Ishikawa (cell line): ENCODE results near the gene CCL4L2.
"Not testable (repeated sequence)": the region's sequence is repeated elsewhere in the genome, so short reads cannot be mapped to it uniquely, and the experiment has no call there.

Source experiments
- CEBPB ChIP-seq: IDR thresholded peaks from 2 replicates; pipeline ENCODE4 v1.6.1; 2012
- CREB1 ChIP-seq: IDR thresholded peaks from 2 replicates; pipeline ENCODE4 v1.6.1; 2012; ENCODE audit warnings: low read depth
- EGR1 ChIP-seq: IDR thresholded peaks from 2 replicates; pipeline ENCODE4 v1.6.1; 2012
- EP300 ChIP-seq: IDR thresholded peaks from 2 replicates; pipeline ENCODE4 v1.6.1; 2012; ENCODE audit warnings: borderline replicate concordance
- FOXM1 ChIP-seq: IDR thresholded peaks from 2 replicates; pipeline ENCODE4 v1.6.1; 2012; ENCODE audit warnings: low read depth, borderline replicate concordance
- NFIC ChIP-seq: IDR thresholded peaks from 2 replicates; pipeline ENCODE4 v1.6.1; 2012
- TAF1 ChIP-seq: IDR thresholded peaks from 2 replicates; pipeline ENCODE4 v1.6.1; 2012; ENCODE audit warnings: low read depth, mild to moderate bottlenecking
- TCF12 ChIP-seq: IDR thresholded peaks from 2 replicates; pipeline ENCODE4 v1.6.1; 2012; ENCODE audit warnings: low read depth
- TEAD4 ChIP-seq: IDR thresholded peaks from 2 replicates; pipeline ENCODE4 v1.6.1; 2012
- YY1 ChIP-seq: IDR thresholded peaks from 2 replicates; pipeline ENCODE4 v1.6.1; 2012; ENCODE audit warnings: low read depth
- ZBTB7A ChIP-seq: IDR thresholded peaks from 2 replicates; pipeline ENCODE4 v1.6.1; 2012; ENCODE audit warnings: low read depth
- TF ChIP-seq, protein P1 (sequence below): IDR thresholded peaks from 2 replicates; pipeline ENCODE4 v1.6.1; 2012
- TF ChIP-seq, protein P2 (sequence below): IDR thresholded peaks from 2 replicates; pipeline ENCODE4 v1.6.1; 2012; ENCODE audit warnings: low read depth, mild to moderate bottlenecking
- TF ChIP-seq, protein P3 (sequence below): IDR thresholded peaks from 2 replicates; pipeline ENCODE4 v1.6.1; 2012

Gene CCL4L2

DNA sequence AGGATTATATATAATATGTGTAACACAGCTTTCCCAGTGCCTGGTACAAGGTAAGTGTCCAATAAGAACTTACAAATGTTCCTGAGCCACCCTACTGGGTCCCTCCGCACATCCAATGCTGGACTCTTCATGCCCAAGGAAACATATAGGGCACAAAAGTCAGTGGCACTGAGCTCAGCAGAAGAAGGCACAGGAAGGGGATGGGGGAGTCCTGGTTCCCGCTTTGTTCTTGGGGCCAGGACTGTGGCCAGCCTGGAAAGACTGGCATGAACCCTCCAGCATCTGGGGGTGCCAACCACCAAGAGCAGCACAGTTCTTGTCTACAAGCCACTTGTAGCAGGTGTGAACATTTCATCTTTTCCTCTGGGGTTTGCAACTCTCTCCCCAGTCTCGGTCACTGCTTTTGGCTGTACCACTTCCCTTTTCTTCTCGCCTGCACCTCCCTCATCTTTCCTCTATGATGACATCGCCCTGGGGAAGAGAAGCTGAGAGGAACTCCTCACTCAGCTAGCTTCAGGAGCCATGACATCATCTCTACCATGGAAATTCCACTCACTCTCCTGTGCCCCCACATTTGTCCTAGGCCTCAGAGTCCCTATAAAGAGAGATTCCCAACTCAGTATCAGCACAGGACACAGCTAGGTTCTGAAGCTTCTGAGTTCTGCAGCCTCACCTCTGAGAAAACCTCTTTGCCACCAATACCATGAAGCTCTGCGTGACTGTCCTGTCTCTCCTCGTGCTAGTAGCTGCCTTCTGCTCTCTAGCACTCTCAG, at the start of gene CCL4L2:
TSS of gene CCL4L2 (plus strand) at position 625 of the 773 bp plus-strand sequence.
- TF ChIP-seq TEAD4, EP300: not testable (repeated sequence)
- TF ChIP-seq, protein P1, sequence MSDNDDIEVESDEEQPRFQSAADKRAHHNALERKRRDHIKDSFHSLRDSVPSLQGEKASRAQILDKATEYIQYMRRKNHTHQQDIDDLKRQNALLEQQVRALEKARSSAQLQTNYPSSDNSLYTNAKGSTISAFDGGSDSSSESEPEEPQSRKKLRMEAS = not testable (repeated sequence)

DNA sequence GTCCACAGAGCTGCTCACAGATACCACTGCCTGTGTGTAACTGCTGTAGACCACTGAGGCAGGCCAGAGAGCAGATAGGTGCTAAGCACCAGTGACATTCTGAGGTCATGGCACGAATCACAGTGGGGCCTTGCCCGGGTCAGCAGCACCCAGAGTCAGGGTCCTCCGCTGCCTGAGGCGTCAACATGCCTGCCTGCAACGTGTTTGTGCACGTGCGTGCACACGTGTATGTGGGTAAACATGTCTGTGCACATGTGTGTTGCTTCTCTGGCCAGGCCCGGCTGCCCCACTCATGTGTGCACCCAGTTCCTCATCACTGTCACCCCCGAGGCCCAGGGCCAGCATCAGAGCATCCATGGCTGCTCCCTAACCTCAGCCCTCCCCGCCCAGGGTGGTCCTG, 34.3 kb upstream of the CCL4L2 start, which contains the start of gene TBC1D3B:
TSS of gene TBC1D3B (minus strand) at position 101 of the 400 bp plus-strand sequence. CDS start 1,586 bp downstream, outside the sequence.
- not testable (repeated sequence) for TF ChIP-seq EP300, CREB1, EGR1

DNA sequence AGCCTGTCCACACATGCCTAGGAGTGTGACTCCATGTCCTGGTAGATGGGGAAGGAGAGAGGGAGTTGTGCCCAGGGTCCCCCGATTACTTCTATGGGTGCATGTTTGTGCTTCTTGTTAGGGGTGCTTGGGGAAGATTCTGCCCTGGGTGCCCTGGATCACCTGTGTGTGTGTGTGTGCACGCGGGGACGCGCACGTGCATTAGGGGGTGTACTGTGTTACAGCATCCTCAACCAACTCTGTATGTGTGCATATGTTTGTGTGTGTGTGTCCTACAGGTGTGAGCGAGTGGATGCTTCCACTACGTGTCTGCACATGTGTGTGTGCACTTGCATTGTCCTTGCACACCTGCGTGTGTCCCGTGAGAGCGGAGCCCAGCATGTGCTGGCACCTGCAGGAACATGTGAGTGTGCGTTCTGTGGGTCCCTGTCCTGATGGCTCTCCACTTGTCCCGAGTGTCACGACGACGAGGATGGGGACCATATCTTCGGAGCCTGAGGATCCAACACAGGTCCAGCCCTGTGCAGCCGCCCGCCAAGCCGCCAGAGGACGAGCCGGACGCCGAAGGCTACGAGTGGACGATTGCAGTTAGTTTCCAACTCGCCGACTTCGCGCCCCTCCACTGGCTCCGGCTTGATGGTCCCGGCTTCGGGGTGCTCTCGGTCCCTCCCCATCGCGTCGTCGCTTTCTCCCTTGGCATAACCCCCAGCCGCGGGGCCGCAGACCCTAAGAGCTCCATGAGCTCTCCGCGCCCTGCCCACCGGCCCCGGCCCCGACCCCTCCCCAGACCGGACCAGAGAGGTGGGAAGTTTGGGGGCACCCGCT, 28.5 kb upstream of the CCL4L2 start:
- TF ChIP-seq, protein P1 = 0 out of 2 replicates have a peak, but pooled peaks have one; percentile 5
- no peak for TF ChIP-seq FOXM1

DNA sequence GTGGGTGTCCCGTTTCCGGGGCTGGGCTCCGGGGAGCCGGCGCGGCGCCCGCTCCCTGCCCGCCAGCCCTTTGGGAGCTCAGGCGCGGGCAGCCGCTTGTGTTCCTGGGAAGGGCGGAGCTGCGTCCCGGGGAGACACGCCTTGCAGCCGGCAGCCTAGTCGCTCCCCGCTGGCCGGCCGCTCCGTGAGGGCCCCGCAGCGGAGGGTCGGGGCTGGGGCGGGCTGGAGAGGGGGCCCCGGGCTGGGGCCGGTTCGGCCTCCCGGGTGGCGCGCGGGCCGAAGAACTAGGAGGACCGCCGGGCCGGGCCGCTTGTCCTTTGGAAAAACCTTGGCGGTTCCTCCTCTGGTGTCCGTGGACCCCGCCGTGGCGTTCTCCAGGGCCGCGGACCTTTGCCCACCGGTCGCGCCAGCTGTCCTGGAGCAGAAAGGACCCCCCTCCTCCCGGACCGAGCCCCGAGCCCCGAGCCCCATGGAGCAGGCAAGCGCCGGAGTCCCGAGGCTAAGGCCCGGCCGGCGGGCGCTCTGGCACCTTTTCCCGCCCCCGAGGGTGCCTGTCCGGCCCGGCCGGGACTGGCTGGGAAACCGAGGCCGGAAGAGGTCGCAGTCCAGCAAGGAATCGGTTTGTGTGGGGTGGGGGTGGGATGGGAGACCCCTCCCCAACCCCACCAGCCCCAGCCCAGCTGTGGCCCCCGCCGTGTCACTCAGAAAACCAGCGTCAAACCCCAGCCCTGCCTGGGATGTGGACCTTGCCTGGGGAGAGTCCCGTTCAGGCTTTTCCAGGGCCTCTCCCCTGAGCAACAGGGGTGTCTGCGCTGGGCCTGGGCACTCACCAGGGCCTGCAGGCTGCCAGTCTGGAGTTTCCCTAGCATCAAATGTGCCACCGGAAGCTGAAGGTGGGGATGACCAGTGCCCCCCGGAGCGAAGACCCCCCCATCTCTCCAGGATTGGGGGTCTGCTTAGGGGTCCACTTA, 27.6 kb upstream of the CCL4L2 start:
- TF ChIP-seq TAF1 = no peak; the same call in 1 of the 2 replicates
- no peak for TF ChIP-seq FOXM1
- no peak for TF ChIP-seq NFIC
- TF ChIP-seq YY1 = no peak
- TF ChIP-seq EGR1 = no peak
- no peak for TF ChIP-seq EP300
- no peak for TF ChIP-seq CEBPB
- TF ChIP-seq, protein P2, sequence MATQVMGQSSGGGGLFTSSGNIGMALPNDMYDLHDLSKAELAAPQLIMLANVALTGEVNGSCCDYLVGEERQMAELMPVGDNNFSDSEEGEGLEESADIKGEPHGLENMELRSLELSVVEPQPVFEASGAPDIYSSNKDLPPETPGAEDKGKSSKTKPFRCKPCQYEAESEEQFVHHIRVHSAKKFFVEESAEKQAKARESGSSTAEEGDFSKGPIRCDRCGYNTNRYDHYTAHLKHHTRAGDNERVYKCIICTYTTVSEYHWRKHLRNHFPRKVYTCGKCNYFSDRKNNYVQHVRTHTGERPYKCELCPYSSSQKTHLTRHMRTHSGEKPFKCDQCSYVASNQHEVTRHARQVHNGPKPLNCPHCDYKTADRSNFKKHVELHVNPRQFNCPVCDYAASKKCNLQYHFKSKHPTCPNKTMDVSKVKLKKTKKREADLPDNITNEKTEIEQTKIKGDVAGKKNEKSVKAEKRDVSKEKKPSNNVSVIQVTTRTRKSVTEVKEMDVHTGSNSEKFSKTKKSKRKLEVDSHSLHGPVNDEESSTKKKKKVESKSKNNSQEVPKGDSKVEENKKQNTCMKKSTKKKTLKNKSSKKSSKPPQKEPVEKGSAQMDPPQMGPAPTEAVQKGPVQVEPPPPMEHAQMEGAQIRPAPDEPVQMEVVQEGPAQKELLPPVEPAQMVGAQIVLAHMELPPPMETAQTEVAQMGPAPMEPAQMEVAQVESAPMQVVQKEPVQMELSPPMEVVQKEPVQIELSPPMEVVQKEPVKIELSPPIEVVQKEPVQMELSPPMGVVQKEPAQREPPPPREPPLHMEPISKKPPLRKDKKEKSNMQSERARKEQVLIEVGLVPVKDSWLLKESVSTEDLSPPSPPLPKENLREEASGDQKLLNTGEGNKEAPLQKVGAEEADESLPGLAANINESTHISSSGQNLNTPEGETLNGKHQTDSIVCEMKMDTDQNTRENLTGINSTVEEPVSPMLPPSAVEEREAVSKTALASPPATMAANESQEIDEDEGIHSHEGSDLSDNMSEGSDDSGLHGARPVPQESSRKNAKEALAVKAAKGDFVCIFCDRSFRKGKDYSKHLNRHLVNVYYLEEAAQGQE = no peak
- TF ChIP-seq CREB1 = no peak
- no peak for TF ChIP-seq TEAD4
- TF ChIP-seq, protein P3, sequence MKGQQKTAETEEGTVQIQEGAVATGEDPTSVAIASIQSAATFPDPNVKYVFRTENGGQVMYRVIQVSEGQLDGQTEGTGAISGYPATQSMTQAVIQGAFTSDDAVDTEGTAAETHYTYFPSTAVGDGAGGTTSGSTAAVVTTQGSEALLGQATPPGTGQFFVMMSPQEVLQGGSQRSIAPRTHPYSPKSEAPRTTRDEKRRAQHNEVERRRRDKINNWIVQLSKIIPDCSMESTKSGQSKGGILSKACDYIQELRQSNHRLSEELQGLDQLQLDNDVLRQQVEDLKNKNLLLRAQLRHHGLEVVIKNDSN = no peak

DNA sequence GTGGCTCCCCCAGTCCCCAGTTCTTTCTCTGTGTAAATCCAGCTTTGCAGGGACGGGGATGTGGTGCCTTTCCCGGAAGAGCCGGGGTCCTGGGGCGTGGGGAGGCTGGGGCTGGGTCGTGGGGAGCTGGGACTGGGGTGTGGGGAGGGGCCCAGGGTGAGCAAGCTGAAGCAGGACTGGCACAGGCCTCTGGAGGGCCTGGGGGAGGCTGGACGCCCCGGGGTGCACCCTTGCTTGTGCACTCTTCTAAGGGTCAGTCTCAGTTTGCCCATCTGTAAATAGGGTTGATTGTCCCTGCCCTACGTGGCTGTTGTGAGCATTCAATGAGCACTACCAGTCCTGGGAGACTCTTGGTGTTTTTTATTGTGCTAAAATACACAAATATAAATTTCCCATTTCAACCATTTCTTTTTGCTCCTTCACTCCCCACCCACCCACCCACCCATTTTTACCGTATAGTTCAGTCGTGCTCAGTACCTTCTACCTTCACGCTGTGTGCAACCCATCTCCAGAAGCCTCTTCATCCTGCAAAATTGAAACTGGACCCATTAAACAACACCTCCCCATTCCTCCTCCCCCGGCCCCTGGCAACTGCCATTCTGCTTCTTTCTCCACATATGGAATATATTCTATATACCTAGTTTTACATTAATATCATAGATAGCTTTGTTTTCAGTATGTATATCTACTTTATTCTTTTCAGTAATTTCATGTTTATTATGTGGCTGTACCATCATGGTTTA, 26.7 kb upstream of the CCL4L2 start:
- TF ChIP-seq, protein P3 = no peak
- TF ChIP-seq ZBTB7A = no peak
- TF ChIP-seq, protein P1 = no peak
- TF ChIP-seq TAF1 = no peak
- no peak for TF ChIP-seq EP300
- TF ChIP-seq TEAD4 = no peak
- no peak for TF ChIP-seq FOXM1
- no peak for TF ChIP-seq TCF12
- no peak for TF ChIP-seq NFIC
- no peak for TF ChIP-seq CEBPB
- TF ChIP-seq YY1 = no peak

DNA sequence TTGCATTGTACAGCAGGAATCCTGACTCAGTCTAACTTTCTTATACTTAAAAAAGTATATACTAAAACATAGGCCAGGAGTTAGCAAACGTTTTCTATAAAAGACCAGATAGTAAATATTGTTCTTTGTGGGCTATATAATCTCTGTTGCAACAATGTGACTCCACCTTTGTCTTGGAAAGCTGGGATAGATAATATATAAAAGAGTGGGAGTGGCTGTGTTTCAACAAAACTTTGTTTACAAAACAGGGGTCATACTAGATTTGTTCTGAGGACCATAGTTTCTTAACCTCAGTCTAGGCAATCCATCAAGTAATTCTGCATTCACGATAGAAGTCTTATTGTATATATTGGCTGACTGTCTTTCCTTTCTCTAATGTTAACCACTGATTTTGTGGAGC, 25.4 kb upstream of the CCL4L2 start:
- TF ChIP-seq YY1 (no peak), ZBTB7A (no peak), FOXM1 (no peak)
- TF ChIP-seq, protein P1 = no peak
